ENCODE measurements around the gene GATAD2A.

DNA sequence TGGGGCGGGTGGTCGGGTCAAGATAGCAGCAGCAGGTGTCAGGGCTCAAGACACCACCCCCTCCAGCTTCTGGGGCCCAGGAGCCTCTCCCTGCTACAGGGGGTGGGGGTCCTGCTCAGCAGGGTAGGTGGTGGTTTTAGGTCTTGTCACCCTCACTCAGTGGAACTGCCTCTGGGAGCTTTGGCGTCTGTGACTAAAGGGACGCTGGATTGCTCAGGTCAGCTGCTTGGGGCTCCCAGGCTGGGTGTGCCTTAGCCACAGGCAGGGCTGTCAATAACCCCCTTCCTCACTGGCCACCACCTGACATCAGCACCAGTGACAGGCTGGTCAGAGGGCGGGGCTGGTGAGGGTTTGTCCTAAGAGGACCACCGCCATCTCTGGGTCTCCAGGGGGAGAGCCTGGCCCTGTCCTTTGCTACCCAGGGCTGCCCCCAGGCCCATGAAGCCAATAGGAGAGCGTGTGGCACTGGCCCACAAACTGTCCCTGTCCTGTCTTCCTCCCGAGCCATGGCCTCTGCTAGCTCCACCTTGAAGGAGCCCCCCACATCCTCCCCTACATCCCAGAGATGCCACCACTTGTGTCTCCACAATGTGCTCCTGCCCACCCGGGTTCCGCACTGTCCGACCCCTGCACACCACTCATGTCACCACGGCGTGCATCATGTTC, 48.4 kb upstream of the GATAD2A start:
- TF ChIP-seq EZH2 (IDR thresholded peaks at IDR 0.05; ENCODE audit: borderline replicate concordance, low read length): no peak
- no peak for TF ChIP-seq CTCF (conservative IDR thresholded peaks at IDR 0.05 in 1 of 2, IDR thresholded peaks at IDR 0.05 in 1 of 2; ENCODE audit: extremely low read depth in 1 of 2, insufficient read depth in 1 of 2, low read depth in 1 of 2, low read length in 2 of 2)

Measured in mammary epithelial cell (primary cell).